ENCODE data around the gene CHST8.

The CHST8 gene

GRCh38 chr19:33582914-33583313 is 38.8 kb upstream of the CHST8 start:
- no peak for DNase-seq (ENCODE audit: low read depth)
- H3K4me3 ChIP-seq (ENCODE audit: control insufficient read depth, low read depth, low read length): no peak overlapping the region
- TF ChIP-seq CTCF (IDR thresholded peaks at IDR 0.05; ENCODE audit: control insufficient read depth, insufficient read depth, low read depth, low read length, missing control alignments): no peak

DNA sequence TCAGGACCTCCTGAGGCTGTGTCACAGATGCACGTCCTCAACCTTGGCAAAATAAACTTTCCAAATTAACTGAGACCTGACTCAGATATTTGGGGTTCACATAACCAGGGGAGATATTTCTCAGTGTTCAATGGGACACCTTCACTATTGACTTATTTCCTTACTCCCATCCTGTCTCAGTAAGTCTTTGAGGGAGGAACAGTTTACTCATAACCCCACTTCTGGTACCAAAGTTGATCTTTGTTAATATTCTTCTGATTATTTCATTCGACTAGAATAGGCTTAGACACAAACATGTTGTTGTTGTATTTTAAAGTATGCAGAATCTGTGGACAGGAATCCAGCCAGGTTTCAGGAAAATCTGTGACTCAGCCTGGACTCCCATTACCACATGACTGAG is 34.6 kb upstream of the CHST8 start:
- TF ChIP-seq CTCF (IDR thresholded peaks at IDR 0.05; ENCODE audit: control insufficient read depth, insufficient read depth, low read depth, low read length, missing control alignments): no peak
- no peak overlapping the region for H3K4me3 ChIP-seq (ENCODE audit: control insufficient read depth, low read depth, low read length)

DNA sequence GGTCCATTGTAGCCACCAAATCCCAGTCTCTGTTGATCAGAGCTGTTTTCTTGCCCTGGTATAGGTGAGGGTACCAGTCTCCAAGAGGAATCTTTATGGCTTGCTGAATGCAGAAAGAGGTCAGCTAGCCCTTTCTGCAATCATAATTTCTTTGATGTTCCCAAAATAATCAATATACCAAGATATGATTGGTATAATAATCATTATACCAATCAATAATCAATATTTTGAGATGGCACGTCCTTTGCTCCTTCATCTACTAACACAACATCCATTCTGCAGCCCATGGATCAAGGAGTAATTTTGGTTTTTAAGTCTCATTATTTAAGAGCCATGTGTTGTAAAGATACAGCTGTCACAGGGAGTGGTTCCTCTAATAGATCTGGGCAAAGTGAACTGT is 31.5 kb upstream of the CHST8 start:
- no peak for TF ChIP-seq CTCF (IDR thresholded peaks at IDR 0.05; ENCODE audit: control insufficient read depth, insufficient read depth, low read depth, low read length, missing control alignments)
- no peak overlapping the region for H3K4me3 ChIP-seq (ENCODE audit: control insufficient read depth, low read depth, low read length)
- no peak for DNase-seq (ENCODE audit: low read depth)

More for the DNA sequence above, 34.6 kb upstream of the CHST8 start:
- no peak for DNase-seq (ENCODE audit: low read depth)

DNA sequence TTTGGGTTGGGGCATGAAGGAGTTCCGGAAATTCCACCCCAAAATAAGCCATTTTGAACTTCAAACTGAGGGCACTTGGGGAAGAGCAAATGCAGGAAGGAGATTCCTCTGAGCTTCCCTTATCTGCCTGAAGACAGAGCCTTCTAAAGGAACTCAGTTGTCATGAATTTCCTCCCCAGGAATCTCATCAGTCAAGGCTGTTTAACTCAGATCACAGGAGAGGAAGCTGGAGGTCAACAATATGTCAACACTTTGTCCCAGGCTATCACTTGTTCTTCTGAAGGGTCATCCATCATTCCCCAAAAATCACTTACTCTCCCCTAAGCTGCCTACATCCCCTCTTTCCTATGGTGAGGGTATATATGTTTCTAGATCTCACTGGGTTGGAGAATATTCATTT is 26.0 kb upstream of the CHST8 start:
- no peak for DNase-seq (ENCODE audit: low read depth)
- TF ChIP-seq CTCF (IDR thresholded peaks at IDR 0.05; ENCODE audit: control insufficient read depth, insufficient read depth, low read depth, low read length, missing control alignments): no peak

DNA sequence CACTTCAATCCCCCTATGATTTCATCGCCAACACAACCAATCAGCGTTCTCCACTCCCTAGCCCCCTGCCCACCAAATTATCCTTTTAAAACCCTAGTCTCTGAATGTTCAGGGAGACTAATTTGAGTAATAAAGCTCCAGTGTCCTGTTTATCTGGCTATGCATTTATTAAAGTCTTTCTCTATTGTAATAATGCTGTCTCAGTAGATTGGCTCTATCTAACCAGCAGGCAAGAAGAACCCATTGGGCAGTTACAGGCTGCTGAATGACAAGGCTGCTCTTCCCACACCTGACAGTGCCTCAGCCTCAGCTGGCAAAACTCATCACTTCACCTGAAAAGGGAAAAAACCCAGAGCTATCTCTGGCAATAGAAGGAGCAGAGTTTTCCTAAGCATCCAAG is 20.2 kb upstream of the CHST8 start:
- no peak overlapping the region for H3K4me3 ChIP-seq (ENCODE audit: control insufficient read depth, low read depth, low read length)
- TF ChIP-seq CTCF (IDR thresholded peaks at IDR 0.05; ENCODE audit: control insufficient read depth, insufficient read depth, low read depth, low read length, missing control alignments): no peak
- no peak for DNase-seq (ENCODE audit: low read depth)

More for the DNA sequence above, 26.0 kb upstream of the CHST8 start:
- H3K4me3 ChIP-seq (ENCODE audit: control insufficient read depth, low read depth, low read length): no peak overlapping the region

DNA sequence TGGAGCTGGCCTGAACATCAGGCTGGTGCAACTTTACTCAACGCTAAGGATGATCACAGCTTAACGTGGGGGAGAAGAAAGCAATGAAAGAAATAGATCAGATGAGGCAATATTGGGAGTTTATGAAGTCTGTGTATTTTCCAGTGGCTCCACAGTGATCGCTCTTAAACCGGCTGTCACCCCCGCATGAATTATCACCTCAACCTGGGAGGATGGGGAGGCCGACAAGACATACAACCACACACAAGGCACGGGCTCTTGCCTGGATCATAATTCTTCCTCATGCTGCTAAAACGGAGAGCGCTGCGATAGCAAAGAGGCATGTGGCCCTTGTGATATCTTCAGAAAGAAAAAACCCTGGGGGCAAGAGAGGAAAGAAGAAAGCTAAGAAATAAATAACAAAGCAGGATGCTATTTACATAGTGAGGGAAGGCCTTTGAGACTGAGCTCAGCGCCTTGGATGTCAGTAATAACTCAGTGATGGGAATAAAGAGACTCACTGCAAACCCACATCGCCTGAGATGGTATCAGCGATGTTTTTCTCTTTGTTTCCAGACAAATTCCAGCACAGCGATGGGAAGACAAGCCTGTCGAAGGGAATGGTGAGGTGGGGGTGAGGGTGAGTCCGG is 19.1 kb upstream of the CHST8 start:
- DNase-seq (ENCODE audit: low read depth): no peak
- no peak overlapping the region for H3K4me3 ChIP-seq (ENCODE audit: control insufficient read depth, low read depth, low read length)
- no peak for TF ChIP-seq CTCF (IDR thresholded peaks at IDR 0.05; ENCODE audit: control insufficient read depth, insufficient read depth, low read depth, low read length, missing control alignments)

DNA sequence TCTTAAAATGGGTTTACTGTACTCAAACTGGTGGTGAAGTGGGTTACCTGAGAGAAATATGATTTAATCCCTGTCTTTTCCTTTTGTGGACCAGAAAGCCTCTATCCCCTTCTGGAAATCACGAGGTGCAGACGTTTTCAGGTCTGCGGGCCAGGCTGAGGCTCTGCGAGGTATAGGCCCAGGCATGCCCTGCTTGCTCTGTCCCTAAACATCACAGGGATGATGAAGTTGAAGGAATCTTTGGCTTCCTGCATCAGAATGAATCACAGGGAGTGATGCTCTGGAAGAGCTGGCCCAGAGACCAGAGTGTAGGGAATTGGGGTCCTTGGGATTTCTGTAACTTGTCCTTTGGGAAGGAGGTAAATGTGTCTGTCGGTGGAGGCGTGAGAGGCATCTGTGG is 18.4 kb upstream of the CHST8 start:
- DNase-seq (ENCODE audit: low read depth): no peak

More for the DNA sequence above, 18.4 kb upstream of the CHST8 start:
- H3K4me3 ChIP-seq (ENCODE audit: control insufficient read depth, low read depth, low read length): no peak overlapping the region
- TF ChIP-seq CTCF (IDR thresholded peaks at IDR 0.05; ENCODE audit: control insufficient read depth, insufficient read depth, low read depth, low read length, missing control alignments): no peak
